Retinal pigment epithelial cell (primary cell): ENCODE data around the gene TNRC6C.
A peak's percentile ranks its signal among the peaks of the same experiment; 100 is the strongest.

Experiments used
- DNase-seq: peaks from one replicate; pipeline ENCODE4 v3.0.0-alpha.2; 2010; ENCODE audit warnings: low read depth
- H3K4me3 ChIP-seq: 2 replicates; pipeline ENCODE4 v1.5.1; 2011; ENCODE audit warnings: mild to moderate bottlenecking, low read length, control low read depth, moderate library complexity
- TF ChIP-seq, protein P1 (sequence below): conservative IDR thresholded peaks from 2 replicates; pipeline ENCODE4 v1.5.1; 2011; ENCODE audit warnings: low read depth, low read length, control low read depth, inconsistent platforms

The TNRC6C gene, protein sequence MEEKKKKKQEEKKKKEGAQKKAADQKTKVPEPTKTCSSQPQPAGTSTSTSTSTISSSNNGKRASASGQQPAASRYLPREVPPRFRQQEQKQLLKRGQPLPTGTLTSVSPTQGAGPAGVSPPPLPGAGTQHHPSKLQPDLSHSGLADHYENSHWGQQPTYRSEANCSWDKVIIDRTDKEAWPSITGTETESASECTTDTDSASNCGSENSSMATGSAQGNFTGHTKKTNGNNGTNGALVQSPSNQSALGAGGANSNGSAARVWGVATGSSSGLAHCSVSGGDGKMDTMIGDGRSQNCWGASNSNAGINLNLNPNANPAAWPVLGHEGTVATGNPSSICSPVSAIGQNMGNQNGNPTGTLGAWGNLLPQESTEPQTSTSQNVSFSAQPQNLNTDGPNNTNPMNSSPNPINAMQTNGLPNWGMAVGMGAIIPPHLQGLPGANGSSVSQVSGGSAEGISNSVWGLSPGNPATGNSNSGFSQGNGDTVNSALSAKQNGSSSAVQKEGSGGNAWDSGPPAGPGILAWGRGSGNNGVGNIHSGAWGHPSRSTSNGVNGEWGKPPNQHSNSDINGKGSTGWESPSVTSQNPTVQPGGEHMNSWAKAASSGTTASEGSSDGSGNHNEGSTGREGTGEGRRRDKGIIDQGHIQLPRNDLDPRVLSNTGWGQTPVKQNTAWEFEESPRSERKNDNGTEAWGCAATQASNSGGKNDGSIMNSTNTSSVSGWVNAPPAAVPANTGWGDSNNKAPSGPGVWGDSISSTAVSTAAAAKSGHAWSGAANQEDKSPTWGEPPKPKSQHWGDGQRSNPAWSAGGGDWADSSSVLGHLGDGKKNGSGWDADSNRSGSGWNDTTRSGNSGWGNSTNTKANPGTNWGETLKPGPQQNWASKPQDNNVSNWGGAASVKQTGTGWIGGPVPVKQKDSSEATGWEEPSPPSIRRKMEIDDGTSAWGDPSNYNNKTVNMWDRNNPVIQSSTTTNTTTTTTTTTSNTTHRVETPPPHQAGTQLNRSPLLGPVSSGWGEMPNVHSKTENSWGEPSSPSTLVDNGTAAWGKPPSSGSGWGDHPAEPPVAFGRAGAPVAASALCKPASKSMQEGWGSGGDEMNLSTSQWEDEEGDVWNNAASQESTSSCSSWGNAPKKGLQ (N-terminal part only)

GRCh38 chr17:77957857-77958715, at the start of gene TNRC6C:
TSS of gene TNRC6C (plus strand) at chr17:77958703. CDS start at chr17:78004207, 45,504 bp downstream.
- peak within 1 kb of the TSS; percentile 65 for H3K4me3 ChIP-seq
- TF ChIP-seq, protein P1, sequence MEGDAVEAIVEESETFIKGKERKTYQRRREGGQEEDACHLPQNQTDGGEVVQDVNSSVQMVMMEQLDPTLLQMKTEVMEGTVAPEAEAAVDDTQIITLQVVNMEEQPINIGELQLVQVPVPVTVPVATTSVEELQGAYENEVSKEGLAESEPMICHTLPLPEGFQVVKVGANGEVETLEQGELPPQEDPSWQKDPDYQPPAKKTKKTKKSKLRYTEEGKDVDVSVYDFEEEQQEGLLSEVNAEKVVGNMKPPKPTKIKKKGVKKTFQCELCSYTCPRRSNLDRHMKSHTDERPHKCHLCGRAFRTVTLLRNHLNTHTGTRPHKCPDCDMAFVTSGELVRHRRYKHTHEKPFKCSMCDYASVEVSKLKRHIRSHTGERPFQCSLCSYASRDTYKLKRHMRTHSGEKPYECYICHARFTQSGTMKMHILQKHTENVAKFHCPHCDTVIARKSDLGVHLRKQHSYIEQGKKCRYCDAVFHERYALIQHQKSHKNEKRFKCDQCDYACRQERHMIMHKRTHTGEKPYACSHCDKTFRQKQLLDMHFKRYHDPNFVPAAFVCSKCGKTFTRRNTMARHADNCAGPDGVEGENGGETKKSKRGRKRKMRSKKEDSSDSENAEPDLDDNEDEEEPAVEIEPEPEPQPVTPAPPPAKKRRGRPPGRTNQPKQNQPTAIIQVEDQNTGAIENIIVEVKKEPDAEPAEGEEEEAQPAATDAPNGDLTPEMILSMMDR, result peak; percentile 18

GRCh38 chr17:77909236-77909635, 49.3 kb upstream of the TNRC6C start:
- no peak overlapping the region for H3K4me3 ChIP-seq
- TF ChIP-seq, protein P1, result no peak
- DNase-seq, result no peak

More at GRCh38 chr17:77957857-77958715, at the start of gene TNRC6C:
- peak; percentile 95 for DNase-seq

DNA sequence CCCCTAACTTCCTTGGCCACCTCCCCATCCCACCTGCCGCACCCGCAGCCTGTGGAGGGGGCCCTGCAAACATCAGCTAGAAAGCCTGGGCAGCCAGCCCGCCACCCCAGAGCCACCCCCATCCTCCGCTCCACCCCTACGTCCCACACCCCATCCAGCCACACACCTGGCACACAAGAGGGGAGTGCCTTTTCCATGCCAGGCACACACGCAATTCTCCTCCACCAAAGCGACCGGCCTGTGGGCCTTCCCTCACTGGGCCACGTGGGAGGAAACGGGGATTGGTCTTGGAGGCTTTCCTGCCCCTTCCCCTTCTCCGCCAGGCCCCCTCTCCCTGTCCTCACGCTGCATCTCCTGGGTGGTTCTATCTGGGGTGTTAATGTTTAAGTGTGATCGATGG, 48.7 kb upstream of the TNRC6C start:
- no peak overlapping the region for H3K4me3 ChIP-seq
- TF ChIP-seq, protein P1, result no peak
- DNase-seq, result no peak

DNA sequence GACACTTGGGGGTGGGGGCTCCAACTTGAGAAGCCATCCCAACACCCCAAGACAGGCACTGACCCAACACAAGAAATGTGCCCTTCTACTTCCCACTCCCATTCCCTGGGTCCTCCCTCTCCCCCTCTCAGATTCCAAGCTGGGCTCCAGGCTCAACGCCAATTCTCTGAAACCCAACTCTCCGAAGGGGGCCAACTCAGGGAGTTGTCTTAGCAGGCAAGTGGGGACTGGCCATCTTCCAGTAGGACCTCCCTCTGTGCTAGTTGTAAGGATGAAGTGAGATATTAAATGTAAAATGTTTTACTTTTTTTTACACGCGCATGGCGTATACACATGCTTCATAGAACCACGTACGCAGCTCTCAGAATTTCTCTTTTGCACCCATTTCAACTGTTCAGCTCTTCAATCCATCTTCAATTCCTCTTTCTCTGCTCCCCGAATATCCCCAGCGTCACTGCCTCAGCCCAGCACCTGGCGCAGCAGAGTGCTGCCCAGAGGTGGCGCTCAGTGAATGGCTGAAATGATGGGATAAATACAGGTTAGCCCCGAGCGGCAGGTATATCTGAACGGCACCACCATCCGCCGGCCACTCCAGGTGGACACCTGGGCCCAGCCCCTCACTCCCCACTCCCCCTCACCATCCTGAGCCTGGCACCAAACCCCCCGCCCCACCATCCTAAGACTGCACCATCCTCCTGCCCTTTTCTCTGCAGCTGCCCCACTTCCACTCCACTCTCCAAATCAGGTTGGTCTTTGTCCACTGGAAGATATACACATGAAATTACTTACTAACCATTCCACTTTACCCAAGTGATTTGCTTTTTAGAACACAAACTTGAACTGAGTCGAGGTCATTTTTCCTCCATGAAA, 43.9 kb upstream of the TNRC6C start:
- no peak for DNase-seq
- H3K4me3 ChIP-seq, result no peak overlapping the region
- TF ChIP-seq, protein P1, result peak; percentile 13

DNA sequence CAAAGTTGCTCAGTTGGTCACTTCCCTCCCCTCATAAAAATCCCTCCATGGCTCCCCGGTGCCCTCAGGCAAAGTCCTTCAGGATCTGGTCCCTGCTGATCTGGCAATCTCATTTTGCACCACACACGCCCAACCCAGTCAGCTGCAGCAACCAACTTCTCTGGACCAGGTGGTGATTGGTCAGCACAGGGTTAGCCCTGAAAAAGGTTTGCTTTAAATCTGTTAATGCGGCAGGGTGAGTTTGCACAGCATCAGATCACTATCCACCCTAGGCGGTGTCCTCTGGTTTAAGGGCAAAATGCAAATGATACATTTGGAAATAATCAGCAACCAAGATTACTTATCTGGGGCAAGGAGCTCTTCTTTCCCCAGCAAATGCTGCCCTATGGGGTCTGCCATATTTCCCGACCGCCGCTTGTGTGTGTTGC, 42.9 kb upstream of the TNRC6C start:
- DNase-seq, result no peak
- H3K4me3 ChIP-seq, result no peak overlapping the region
- TF ChIP-seq, protein P1, result no peak
